Heart right ventricle (tissue), 16 donors: ENCODE measurements around the gene XIRP2. TPM values are rescaled to one million over a fixed set of nuclear protein-coding genes. Genes with fewer than 3 reads are reported as not detected.

Source experiments
- ATAC-seq, 8 donors: fragments of 200-7000 bp; cut with Tn5 transposase; one replicate each; pipeline ENCODE4 v1.9.1; 2020; ENCODE audit warnings: mild to moderate bottlenecking in 8 of 8, moderate library complexity in 8 of 8, moderate number of reproducible peaks in 1 of 8
- DNase-seq, 2 donors: peaks; one replicate each; pipeline ENCODE4 v3.0.0-alpha.2; 2020
- H3K27ac ChIP-seq, 10 donors: fragments of 200-600 bp; sonication (generic) in 2 of 10; one replicate each; pipeline versions ENCODE4 v1.5.0 to v1.8.0; 2020 to 2022; ENCODE audit warnings: mild to moderate bottlenecking in 3 of 10
- H3K27me3 ChIP-seq, 7 donors: fragments of 200-600 bp; one replicate each; pipeline ENCODE4 v1.8.0; 2021 to 2022; ENCODE audit warnings: mild to moderate bottlenecking in 2 of 7
- H3K36me3 ChIP-seq, 9 donors: fragments of 200-600 bp; sonication (generic) in 1 of 9; one replicate each; pipeline versions ENCODE4 v1.5.0 to v1.8.0; 2020 to 2022; ENCODE audit warnings: mild to moderate bottlenecking in 2 of 9
- H3K4me1 ChIP-seq, 9 donors: fragments of 200-600 bp; sonication (generic) in 1 of 9; one replicate each; pipeline versions ENCODE4 v1.5.0 to v1.8.0; 2020 to 2022; ENCODE audit warnings: mild to moderate bottlenecking in 4 of 9
- H3K4me3 ChIP-seq, 10 donors: fragments of 200-600 bp; sonication (generic) in 2 of 10; one replicate each; pipeline versions ENCODE4 v1.5.0 to v1.8.0; 2020 to 2022; ENCODE audit warnings: mild to moderate bottlenecking in 7 of 10, moderate library complexity in 2 of 10
- H3K9me3 ChIP-seq, 11 donors: fragments of 200-600 bp in 10 of 11; sonication (generic) in 2 of 11; one replicate each; pipeline versions ENCODE4 v1.5.0 to v1.8.0; 2013 to 2022; ENCODE audit warnings: mild to moderate bottlenecking in 2 of 11, control low read depth in 1 of 11, moderate library complexity in 1 of 11
- WGBS, 2 donors: extraction: QIAGEN DNeasy Blood & Tissue Kit; methylation state at CpG; one replicate each; pipeline ENCODE4 v1.1.7; 2013; ENCODE audit warnings: inconsistent platforms in 1 of 2; 5-methylcytosine and 5-hydroxymethylcytosine counted together
- intact Hi-C, 10 donors: fragments of 100-400 bp; cut with DNase I; formaldehyde crosslinking; loops; one replicate each; pipeline versions ENCODE4 v1.11.1 to v1.14.2; 2022
- polyA plus RNA-seq, 2 donors: library from polyadenylated mRNA; stranded (reverse); fragments of 200-250 nt; gene quantifications; one replicate each; pipeline ENCODE4 v1.2.3, GENCODE V29; 2013
- total RNA-seq, 10 donors: library from RNA; stranded (reverse); fragmentation: NEBNext Ultra II Directional in 3 of 10; extraction: Animal tissue kit (Norgen Biotek cat#: 25700) in 3 of 10; gene quantifications; one replicate each; pipeline versions ENCODE4 v1.2.1 to v1.2.4, GENCODE V29; 2021 to 2023
- TF ChIP-seq, protein P1 (sequence below), 9 donors: fragments of 200-600 bp; sonication (generic) in 2 of 9; IDR thresholded peaks; one replicate each; pipeline versions ENCODE4 v1.5.0 to v1.8.0; 2021 to 2022; ENCODE audit warnings: antibody characterized with exemption in 9 of 9, mild to moderate bottlenecking in 5 of 9, moderate library complexity in 1 of 9
- donor health status: Arrhythmogenic right ventricular cardiomyopathy.
- donor health status: ischemic (EF 13 %, LVEDD 7.1; RV severe dilation, severe dysfunction).
- donor health status: healthy with polysubstance abuse.
- donor health status: DM: no; HTN: yes; CAD: no.
- donor health status: DM: no; HTN: no; CAD: no.
- donor health status: ischemic (EF 25% LVEDD 6.9; RV normal size, moderate dysfunction).
- donor health status: ischemic (EF 25% LVEDD 5.7; RV mildly dilated, moderate dysfunction).
- donor health status: healthy.
- donor health status: DM: yes; HTN: yes; CAD: no.
- donor health status: Ischemic cardiomyopathy.
- donor health status: ischemic (EF 35%, LVEDD 5.7; RV mildly dilated, moderate dysfunction).
- donor health status: nonischemic (EF 11% LVEDD 7.7; RV severe dilation, severe dysfunction).
- donor health status: DM: yes; HTN: yes; CAD: no.
- donor health status: PGD.
- donor health status: ischemic (EF 29% LVEDD 5.4; RV normal size, mild dysfunction).
- donor health status: nonischemic (EF 23%, LVEDD 6.1; RV moderate dilation, normal function).

XIRP2 gene
- total and polyA plus RNA-seq, 12 donors, result 145 to 1,255 (median 577) TPM

DNA sequence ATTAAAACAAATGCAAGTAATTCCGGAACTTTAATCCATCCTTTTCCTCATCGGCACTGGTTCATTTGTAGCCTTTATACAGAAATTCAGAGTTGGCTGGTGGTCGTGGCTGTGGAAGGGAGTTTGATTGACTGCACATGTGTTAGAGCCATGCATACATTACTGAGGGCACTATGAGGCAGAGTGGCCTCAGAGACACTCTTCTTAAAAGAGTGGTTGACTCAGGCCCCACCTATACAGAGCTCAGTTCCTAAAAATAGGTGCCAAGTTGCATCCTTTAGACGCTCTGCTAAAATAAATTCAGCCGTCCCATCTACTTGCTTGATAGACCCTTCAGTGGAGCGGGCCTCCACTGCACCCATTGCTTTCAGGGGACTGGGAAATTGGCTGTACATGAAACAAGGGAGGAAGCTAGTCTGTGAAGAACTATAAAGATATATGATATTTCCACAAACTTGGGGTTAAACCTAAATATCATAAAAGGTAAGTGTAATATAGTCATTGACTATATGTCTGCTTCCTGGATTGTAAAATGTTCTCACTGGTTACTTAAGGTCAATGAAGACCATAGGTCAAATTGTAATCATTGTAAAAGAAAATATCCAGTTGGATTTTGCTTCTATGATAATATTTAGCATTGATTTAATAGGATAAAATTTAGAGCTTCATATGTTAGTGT is 298.9 kb downstream of the XIRP2 start:
- H3K27ac ChIP-seq, result peak overlapping the region; percentile 23 to 87 (median 66)
- H3K27me3 ChIP-seq, result no peaks in the 10 kb centered on the region
- H3K4me3 ChIP-seq, result peak overlapping the region in 9 of 10 donors; percentile 27 to 55 (median 47)
- 53 to 71% methylated on average over 6 of the region's 6 CpGs for WGBS, 2 donors
- H3K9me3 ChIP-seq, result no peaks in the 10 kb centered on the region
- TF ChIP-seq, protein P1, sequence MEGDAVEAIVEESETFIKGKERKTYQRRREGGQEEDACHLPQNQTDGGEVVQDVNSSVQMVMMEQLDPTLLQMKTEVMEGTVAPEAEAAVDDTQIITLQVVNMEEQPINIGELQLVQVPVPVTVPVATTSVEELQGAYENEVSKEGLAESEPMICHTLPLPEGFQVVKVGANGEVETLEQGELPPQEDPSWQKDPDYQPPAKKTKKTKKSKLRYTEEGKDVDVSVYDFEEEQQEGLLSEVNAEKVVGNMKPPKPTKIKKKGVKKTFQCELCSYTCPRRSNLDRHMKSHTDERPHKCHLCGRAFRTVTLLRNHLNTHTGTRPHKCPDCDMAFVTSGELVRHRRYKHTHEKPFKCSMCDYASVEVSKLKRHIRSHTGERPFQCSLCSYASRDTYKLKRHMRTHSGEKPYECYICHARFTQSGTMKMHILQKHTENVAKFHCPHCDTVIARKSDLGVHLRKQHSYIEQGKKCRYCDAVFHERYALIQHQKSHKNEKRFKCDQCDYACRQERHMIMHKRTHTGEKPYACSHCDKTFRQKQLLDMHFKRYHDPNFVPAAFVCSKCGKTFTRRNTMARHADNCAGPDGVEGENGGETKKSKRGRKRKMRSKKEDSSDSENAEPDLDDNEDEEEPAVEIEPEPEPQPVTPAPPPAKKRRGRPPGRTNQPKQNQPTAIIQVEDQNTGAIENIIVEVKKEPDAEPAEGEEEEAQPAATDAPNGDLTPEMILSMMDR (IDR thresholded peaks at IDR 0.05), result no peak
- peaks cover 0 to 27% (median 8%) of the 10 kb centered on the region in 9 donors for H3K4me1 ChIP-seq
- H3K36me3 ChIP-seq, result no peaks in the 10 kb centered on the region
- intact Hi-C loops, result loop anchor here in 3 of 10 donors (5.0 kb wide), 2 partner anchors 40 to 45 kb away; no protein-coding TSS in a partner anchor
- DNase-seq (peak in 1 of 2 donors; percentile 8), ATAC-seq (peak; percentile 49 to 89 (median 74))

DNA sequence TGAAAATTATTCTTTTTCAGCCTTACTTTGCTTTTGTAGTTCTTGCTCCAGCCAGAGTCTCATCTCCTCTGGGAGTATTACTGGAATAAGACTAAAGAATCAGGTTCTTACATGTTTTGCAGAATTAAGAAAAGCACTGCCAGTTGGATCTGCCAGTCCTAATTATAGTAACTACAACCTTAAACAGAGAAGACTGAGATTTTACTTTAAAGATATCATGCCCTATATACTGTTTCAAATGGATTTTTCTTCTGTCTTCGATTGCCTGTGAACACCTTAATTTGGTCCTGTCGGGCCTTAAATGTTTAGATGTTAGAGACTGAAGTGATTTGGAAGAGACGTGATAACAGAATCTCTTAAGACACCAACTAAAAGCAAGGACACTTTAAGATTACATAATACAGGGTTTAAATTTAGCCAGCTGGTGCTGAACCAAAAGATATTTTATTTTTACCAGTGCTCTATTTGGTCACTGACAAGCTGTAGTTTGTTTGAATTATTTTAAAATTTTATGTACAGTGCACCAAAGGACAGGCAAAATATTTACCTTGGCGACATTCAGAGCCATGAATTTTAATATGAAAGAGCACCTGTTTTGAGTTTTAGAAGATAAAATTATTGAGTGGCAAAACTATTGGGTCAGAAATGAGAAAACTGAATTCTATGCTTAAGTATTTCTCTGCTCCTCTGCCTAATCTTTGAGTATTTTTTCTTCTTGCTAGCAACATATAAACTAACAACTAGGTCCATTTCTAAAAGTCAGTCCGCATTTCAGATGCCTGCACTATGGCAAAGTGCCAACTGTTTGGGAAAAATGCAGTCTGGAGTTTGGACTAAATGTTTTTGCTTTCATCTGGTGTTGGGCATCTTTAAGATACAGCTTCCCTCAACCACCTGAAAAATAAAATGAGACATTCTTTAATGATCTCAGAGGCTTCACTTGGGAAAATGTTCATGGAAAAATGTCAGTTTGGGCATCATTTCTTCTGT is 300.0 kb downstream of the XIRP2 start:
- Histone ChIP-seq H3K36me3 (no peaks in the 10 kb centered on the region), H3K27me3 (no peaks in the 10 kb centered on the region), H3K4me3 (peak overlapping the region in 9 of 10 donors; percentile 27 to 55 (median 47)), H3K4me1 (peaks cover 0 to 35% (median 8%) of the 10 kb centered on the region in 9 donors), H3K9me3 (no peaks in the 10 kb centered on the region), H3K27ac (peak overlapping the region; percentile 23 to 87 (median 66))
- intact Hi-C loops, result loop anchor here in 4 of 10 donors (2.0 to 5.0 kb wide), 3 partner anchors 41 to 47 kb away; no protein-coding TSS in a partner anchor
- WGBS, 2 donors, result 27 to 32% methylated on average over 5 of the region's 5 CpGs
- DNase-seq (no peak), ATAC-seq (peak in 5 of 8 donors; percentile 42 to 74 (median 65))
- TF ChIP-seq, protein P1 (IDR thresholded peaks at IDR 0.05), result no peak

DNA sequence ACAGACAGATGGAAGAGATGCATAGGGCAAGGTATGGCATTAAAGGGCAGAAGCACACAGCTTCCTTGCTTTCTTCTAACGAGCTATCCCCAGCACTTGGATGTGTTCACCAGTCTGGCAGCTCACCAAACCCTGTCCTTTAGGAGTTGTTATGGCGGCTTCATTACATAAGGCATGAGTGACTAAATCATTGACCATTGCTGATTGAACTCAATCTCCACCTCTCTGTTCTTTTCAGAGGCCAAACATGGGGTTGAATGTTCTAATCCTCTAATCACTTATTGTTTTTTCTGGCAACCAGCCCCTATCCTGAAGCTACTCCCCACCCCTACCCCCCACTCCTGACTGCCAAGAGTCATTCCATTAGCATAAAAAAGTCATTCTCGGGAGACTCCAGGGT is 301.8 kb downstream of the XIRP2 start:
- TF ChIP-seq, protein P1 (IDR thresholded peaks at IDR 0.05), result no peak
- Histone ChIP-seq H3K4me1 (peaks cover 0 to 35% (median 8%) of the 10 kb centered on the region in 9 donors), H3K9me3 (no peaks in the 10 kb centered on the region), H3K4me3 (peak overlapping the region in 9 of 10 donors; percentile 27 to 55 (median 47)), H3K36me3 (no peaks in the 10 kb centered on the region), H3K27ac (peak overlapping the region; percentile 42 to 87 (median 66)), H3K27me3 (no peaks in the 10 kb centered on the region)
- intact Hi-C loops, result no loop called here
- 22 to 23% methylated on average over 3 of the region's 3 CpGs for WGBS, 2 donors
- DNase-seq (peak in 1 of 2 donors; percentile 63), ATAC-seq (peak; percentile 44 to 72 (median 62))

DNA sequence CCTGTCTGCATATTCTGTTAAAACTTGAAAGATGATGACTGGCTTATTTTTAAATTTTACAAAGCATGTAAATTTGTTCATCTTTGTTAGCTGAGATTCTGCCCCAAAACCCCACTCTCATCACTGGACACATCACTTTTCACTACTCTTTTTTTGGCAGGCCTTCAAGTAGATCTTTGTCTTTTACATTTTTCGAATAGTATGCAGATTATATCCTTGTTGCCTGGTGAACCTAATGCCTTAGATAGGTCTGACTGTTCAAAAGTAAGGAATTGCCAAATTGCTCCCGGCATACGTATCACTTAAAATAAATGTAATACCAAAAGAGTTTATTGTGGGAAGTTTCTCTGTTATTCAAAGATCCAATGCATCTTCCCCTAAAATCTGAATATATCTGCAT is 303.3 kb downstream of the XIRP2 start:
- peak overlapping the region in 9 of 10 donors; percentile 15 to 87 (median 59) for H3K27ac ChIP-seq
- intact Hi-C loops, result no loop called here
- no peak for ATAC-seq
- peak overlapping the region in 5 of 10 donors; percentile 17 to 55 (median 52) for H3K4me3 ChIP-seq
- TF ChIP-seq, protein P1 (IDR thresholded peaks at IDR 0.05), result no peak
- DNase-seq, result no peak
- no peaks in the 10 kb centered on the region for H3K27me3 ChIP-seq
- H3K9me3 ChIP-seq, result no peaks in the 10 kb centered on the region
- H3K4me1 ChIP-seq, result peaks cover 0 to 42% (median 10%) of the 10 kb centered on the region in 9 donors
- 48 to 54% methylated on average over 3 of the region's 3 CpGs for WGBS, 2 donors
- H3K36me3 ChIP-seq, result no peaks in the 10 kb centered on the region
